H1 (cell line): ENCODE measurements around the gene APOC4. TPM values are rescaled to one million over a fixed set of nuclear protein-coding genes. Genes with fewer than 3 reads are reported as not detected.
A peak's percentile ranks its signal among the peaks of the same experiment; 100 is the strongest.

Experiments used
- CTCF ChIA-PET: fragments of 300-600 bp; sonication (Branson Sonifier 250); formaldehyde crosslinking; loops from one replicate; lab custom pipeline; 2021; ENCODE audit not compliant: partially characterized antibody; lab: Charles Lee
- POLR2A ChIA-PET: fragments of 300-600 bp; sonication (Branson Sonifier 250); formaldehyde crosslinking; loops from one replicate; lab custom pipeline; 2021; ENCODE audit warnings: inconsistent platforms; ENCODE audit not compliant: partially characterized antibody; lab: Charles Lee
- DNase-seq, 2 experiments: peaks; one replicate each; pipeline versions ENCODE4 v3.0.0 to v3.0.0-alpha.2; 2010 to 2022; ENCODE audit warnings: low spot score in 2 of 2, low read depth in 1 of 2, mixed read lengths in 1 of 2
- FAIRE-seq: peaks from 2 replicates; lab custom pipeline; 2011; peaks lifted over from hg19 to GRCh38; lab: Jason Lieb, UNC
- H2AFZ ChIP-seq: 2 replicates; pipeline ENCODE4 v1.8.1; 2012; ENCODE audit warnings: low read length, inconsistent platforms
- H2AK5ac ChIP-seq: 2 replicates; pipeline ENCODE4 v1.6.1; 2013; ENCODE audit warnings: low read depth, low read length
- H2BK120ac ChIP-seq: replicated peaks from 2 replicates; pipeline ENCODE3; 2013; ENCODE audit warnings: low read depth, low read length, inconsistent platforms
- H2BK12ac ChIP-seq: 2 replicates; pipeline ENCODE4 v1.6.1; 2013; ENCODE audit warnings: low read depth, low read length
- H2BK15ac ChIP-seq: 2 replicates; pipeline ENCODE4 v1.6.1; 2013; ENCODE audit warnings: low read length
- H2BK20ac ChIP-seq: 2 replicates; pipeline ENCODE4 v1.6.1; 2013; ENCODE audit warnings: low read length
- H2BK5ac ChIP-seq: 2 replicates; pipeline ENCODE4 v1.6.1; 2013; ENCODE audit warnings: low read depth, low read length
- H3K14ac ChIP-seq: 2 replicates; pipeline ENCODE4 v1.6.1; 2013; ENCODE audit warnings: inconsistent platforms; ENCODE audit not compliant: insufficient read length
- H3K18ac ChIP-seq: 2 replicates; pipeline ENCODE4 v1.6.1; 2013; ENCODE audit warnings: low read length; ENCODE audit errors: extremely low read depth
- H3K23ac ChIP-seq: 2 replicates; pipeline ENCODE4 v1.6.1; 2013; ENCODE audit warnings: inconsistent platforms; ENCODE audit not compliant: insufficient read length
- H3K23me2 ChIP-seq: 2 replicates; pipeline ENCODE4 v1.6.1; 2013; ENCODE audit warnings: low read depth, low read length
- H3K27ac ChIP-seq: 2 replicates; pipeline ENCODE4 v1.6.1; 2011; ENCODE audit warnings: low read depth, low read length, inconsistent platforms
- H3K27me3 ChIP-seq, 4 experiments: replicated peaks in 1 of 4; 1 replicate in 1 of 4; 2 replicates in 3 of 4; pipeline versions ENCODE4 v1.6.1 to v1.8.1; 2011 to 2013; ENCODE audit warnings: low read length in 3 of 4, mild to moderate bottlenecking in 3 of 4, inconsistent platforms in 2 of 4, mixed read lengths in 2 of 4, moderate library complexity in 1 of 4; ENCODE audit not compliant: control insufficient read depth in 3 of 4, insufficient read depth in 3 of 4; ENCODE audit errors: extremely low read depth in 1 of 4
- H3K36me3 ChIP-seq, 4 experiments: 2 replicates each; pipeline versions ENCODE4 v1.6.1 to v1.8.1; 2011 to 2013; ENCODE audit warnings: mild to moderate bottlenecking in 4 of 4, low read length in 3 of 4, moderate library complexity in 2 of 4, control low read depth in 1 of 4, inconsistent platforms in 1 of 4; ENCODE audit not compliant: insufficient read depth in 4 of 4, control insufficient read depth in 2 of 4
- H3K4ac ChIP-seq: replicated peaks from 2 replicates; pipeline ENCODE3; 2013; ENCODE audit warnings: low read length, low read depth, mixed read lengths, inconsistent platforms; ENCODE audit not compliant: insufficient read length
- H3K4me1 ChIP-seq, 4 experiments: replicated peaks in 1 of 4; 1 replicate in 1 of 4; 2 replicates in 3 of 4; pipeline versions ENCODE4 v1.6.1 to v1.8.1; 2011 to 2013; ENCODE audit warnings: low read length in 3 of 4, inconsistent platforms in 2 of 4, mixed read lengths in 1 of 4; ENCODE audit not compliant: insufficient read depth in 4 of 4, control insufficient read depth in 3 of 4
- H3K4me2 ChIP-seq, 2 experiments: 2 replicates each; pipeline versions ENCODE4 v1.6.1 to v1.8.1; 2011 to 2013; ENCODE audit warnings: low read depth in 2 of 2, low read length in 2 of 2, control low read depth in 1 of 2, inconsistent platforms in 1 of 2, mild to moderate bottlenecking in 1 of 2; ENCODE audit not compliant: insufficient read depth in 1 of 2
- H3K4me3 ChIP-seq, 4 experiments: fragments of 200-600, 300-600 bp in 1 of 4; sonication (generic), shearing (Covaris generic), sonication (Bioruptor Twin) in 1 of 4; 2 replicates each; pipeline versions ENCODE4 v1.5.1 to v1.8.1; 2011 to 2016; ENCODE audit warnings: low read length in 4 of 4, low read depth in 3 of 4, control low read depth in 2 of 4, inconsistent platforms in 2 of 4, mild to moderate bottlenecking in 2 of 4, mixed read lengths in 1 of 4, moderate library complexity in 1 of 4; ENCODE audit not compliant: insufficient read depth in 2 of 4; ENCODE audit errors: extremely low read depth in 1 of 4
- H3K56ac ChIP-seq: replicated peaks from 2 replicates; pipeline ENCODE3; 2013; ENCODE audit warnings: low read depth, mild to moderate bottlenecking, mixed read lengths, low read length, inconsistent platforms; ENCODE audit not compliant: insufficient read length
- H3K79me1 ChIP-seq: 2 replicates; pipeline ENCODE4 v1.6.1; 2013; ENCODE audit warnings: low read depth, low read length, control low read depth
- H3K79me2 ChIP-seq, 2 experiments: 2 replicates each; pipeline versions ENCODE4 v1.6.1 to v1.8.1; 2012 to 2013; ENCODE audit warnings: low read length in 2 of 2, mild to moderate bottlenecking in 2 of 2, inconsistent platforms in 1 of 2; ENCODE audit not compliant: insufficient read depth in 2 of 2, control insufficient read depth in 1 of 2
- H3K9ac ChIP-seq, 4 experiments: replicated peaks in 1 of 4; 1 replicate in 1 of 4; 2 replicates in 3 of 4; pipeline versions ENCODE4 v1.6.1 to v1.8.1; 2011 to 2013; ENCODE audit warnings: low read depth in 3 of 4, low read length in 3 of 4, control low read depth in 2 of 4, mild to moderate bottlenecking in 2 of 4, moderate library complexity in 2 of 4, inconsistent platforms in 1 of 4; ENCODE audit errors: extremely low read depth in 1 of 4
- H3K9me3 ChIP-seq, 2 experiments: 2 replicates each; pipeline versions ENCODE4 v1.6.1 to v1.8.1; 2012 to 2013; ENCODE audit warnings: mild to moderate bottlenecking in 2 of 2, moderate library complexity in 2 of 2, control low read depth in 1 of 2, inconsistent platforms in 1 of 2, low read depth in 1 of 2, low read length in 1 of 2, mixed read lengths in 1 of 2; ENCODE audit not compliant: insufficient read depth in 2 of 2
- H4K20me1 ChIP-seq, 2 experiments: replicated peaks in 1 of 2; 2 replicates each; pipeline versions ENCODE3 to v1.8.1; 2011 to 2013; ENCODE audit warnings: inconsistent platforms in 2 of 2, low read length in 2 of 2, mild to moderate bottlenecking in 1 of 2; ENCODE audit not compliant: insufficient read depth in 2 of 2, control insufficient read depth in 1 of 2
- H4K5ac ChIP-seq: 2 replicates; pipeline ENCODE4 v1.6.1; 2013; ENCODE audit warnings: low read length, low read depth, mixed read lengths, inconsistent platforms; ENCODE audit not compliant: insufficient read length
- H4K8ac ChIP-seq: 2 replicates; pipeline ENCODE4 v1.8.0; 2013; ENCODE audit warnings: mild to moderate bottlenecking, moderate library complexity, low read length, inconsistent platforms; ENCODE audit not compliant: insufficient read depth; ENCODE audit errors: extremely low read depth
- H4K91ac ChIP-seq: replicated peaks from 2 replicates; pipeline ENCODE3; 2013; ENCODE audit warnings: low read length, mixed read lengths, inconsistent platforms; ENCODE audit not compliant: insufficient read length
- EZH2 ChIP-seq: fragments of 200-600 bp; sonication (generic); IDR thresholded peaks from 2 replicates; pipeline ENCODE4 v1.7.1; 2012; ENCODE audit warnings: low read depth, mild to moderate bottlenecking, moderate library complexity, low read length, inconsistent platforms; ENCODE audit not compliant: severe bottlenecking
- SIX5 ChIP-seq: IDR thresholded peaks from 2 replicates; pipeline ENCODE4 v1.6.1; 2011; ENCODE audit warnings: mild to moderate bottlenecking, low read depth, low read length
- ZNF274 ChIP-seq: IDR thresholded peaks from 2 replicates; pipeline ENCODE4 v1.7.0; 2012; ENCODE audit warnings: low read length, borderline replicate concordance; ENCODE audit errors: extremely low read depth
- WGBS, 2 experiments: shearing (Covaris generic) in 1 of 2; methylation state at CpG; one replicate each; pipeline versions ENCODE4 v1.1.6 to v1.1.7; 2013 to 2015; ENCODE audit warnings: low lambda C conversion rate in 2 of 2, mixed read lengths in 2 of 2, inconsistent platforms in 1 of 2, low coverage in 1 of 2, missing lambda C conversion rate in 1 of 2; ENCODE audit not compliant: insufficient replicate concordance in 2 of 2, insufficient coverage in 1 of 2, insufficient read length in 1 of 2; ENCODE audit errors: extremely low coverage in 1 of 2, missing lambda C conversion rate in 1 of 2; 5-methylcytosine and 5-hydroxymethylcytosine counted together
- polyA plus RNA-seq, 7 experiments: library from polyadenylated mRNA; depleted of rRNA in 3 of 7; stranded (reverse) in 5 of 7; unstranded in 2 of 7; fragments of >200 nt in 5 of 7; fragments of 200-250 nt in 2 of 7; gene quantifications; 1 replicate in 5 of 7; 2 replicates in 1 of 7; 4 replicates in 1 of 7; pipeline versions ENCODE4 v1.2.1 to v1.2.3, GENCODE V29; 2011 to 2013; ENCODE audit warnings: missing spikeins in 2 of 7, mixed read lengths in 2 of 7
- total RNA-seq: library from RNA; stranded (reverse); fragmentation: NEBNext Ultra II Directional; extraction: Animal tissue kit (Norgen Biotek cat#: 25700); gene quantifications from 2 replicates; pipeline ENCODE4 v1.2.1, GENCODE V29; 2021

The APOC4 gene
- total and polyA plus RNA-seq, 2 of the 8 experiments (the other 6 are each of a cell fraction or from before 2014, with no cell fraction given): not detected

GRCh38 chr19:44954278-44954648 lies 12.2 kb downstream of the APOC4 start:
- Histone ChIP-seq H3K4ac (peak overlapping the region; percentile 71), H4K91ac (no peak overlapping the region), H3K14ac (no peak overlapping the region), H2BK15ac (no peak overlapping the region), H3K27ac (peak overlapping the region; percentile 96), H2AFZ (peak overlapping the region; percentile 99; the same call in 1 of the 2 replicates), H3K18ac (peak overlapping the region; percentile 95; the same call in 1 of the 2 replicates), H3K79me1 (peaks cover 16% of the 10 kb centered on the region), H3K23ac (no peak overlapping the region), H4K8ac (0 out of 2 replicates have a peak overlapping the region, but pooled peaks have one; percentile 93), H3K4me1 (peaks cover 0 to 7% (median 6%) of the 10 kb centered on the region in 4 experiments; a peak in 6 of 7 replicates), H3K4me3 (peak overlapping the region; percentile 68 to 94 (median 88)), H3K9ac (peak overlapping the region in 3 of 4 experiments; percentile 85 to 92 (median 89); a peak in 6 of 7 replicates), H3K9me3 (no peaks in the 10 kb centered on the region), H2BK5ac (peak overlapping the region; percentile 99), H3K79me2 (peaks cover 24 to 42% of the 10 kb centered on the region in 2 experiments), H4K5ac (no peak overlapping the region), H3K27me3 (no peaks in the 10 kb centered on the region), H3K4me2 (peak overlapping the region; percentile 69 to 84), H4K20me1 (peaks cover 6 to 17% of the 10 kb centered on the region in 2 experiments), H2BK20ac (no peak overlapping the region), H3K36me3 (no peaks in the 10 kb centered on the region), H3K56ac (peak overlapping the region; percentile 40), H2BK120ac (no peak overlapping the region), H2AK5ac (no peak overlapping the region), H3K23me2 (peaks cover 12% of the 10 kb centered on the region; the same call in 1 of the 2 replicates), H2BK12ac (peak overlapping the region; percentile 68; the same call in 1 of the 2 replicates)
- DNase-seq: no peak
- ChIA-PET CTCF (interaction anchor here (1.4 to 8.3 kb wide), 2 partner anchors 48 to 230 kb away, joined by 3 to 201 read pairs; partner anchors contain the start of gene APOE), POLR2A (interaction anchor here (0.7 to 11.6 kb wide), 22 partner anchors 8 to 305 kb away, joined by 3 to 121 read pairs (median 4); partner anchors contain the start of genes APOC2, APOE, CLASRP and PPP1R37)
- no peak for FAIRE-seq
- TF ChIP-seq EZH2: no peak
- TF ChIP-seq SIX5: no peak
- TF ChIP-seq ZNF274: no peak
- WGBS, 2 experiments: 55% methylated on average over 13 of the region's 13 CpGs; no CpG with 5 or more reads in 1 of the 2 experiments
